ENCODE results near the gene ST8SIA6. TPM values are rescaled to one million over a fixed set of nuclear protein-coding genes. Genes with fewer than 3 reads are reported as not detected.

Gene ST8SIA6
- total RNA-seq, 1 donor from 2014 or later = 1.7 TPM

GRCh38 chr10:17278607-17279240, 175.7 kb downstream of the ST8SIA6 start:
- H3K4me3 Mint-ChIP-seq (ENCODE audit: unreplicated experiment) = no peak overlapping the region
- peaks cover 5% of the 10 kb centered on the region for H3K27me3 Mint-ChIP-seq (ENCODE audit: unreplicated experiment)
- no peak for DNase-seq (ENCODE audit: low spot score)
- no peak for TF ChIP-seq CTCF (IDR thresholded peaks at IDR 0.05; ENCODE audit: unreplicated experiment)
- H3K9me3 Mint-ChIP-seq (ENCODE audit: unreplicated experiment) = peaks cover 19% of the 10 kb centered on the region
- peaks cover 6% of the 10 kb centered on the region for H3K36me3 Mint-ChIP-seq (ENCODE audit: low read depth, unreplicated experiment)
- no peak overlapping the region for H3K27ac Mint-ChIP-seq (ENCODE audit: unreplicated experiment)
- H3K4me1 Mint-ChIP-seq (ENCODE audit: unreplicated experiment) = no peaks in the 10 kb centered on the region

GRCh38 chr10:17276756-17277424, 177.5 kb downstream of the ST8SIA6 start:
- DNase-seq (ENCODE audit: low spot score) = no peak

GRCh38 chr10:17273403-17273802, 181.0 kb downstream of the ST8SIA6 start:
- DNase-seq (ENCODE audit: low spot score) = no peak

More at GRCh38 chr10:17276756-17277424, 177.5 kb downstream of the ST8SIA6 start:
- TF ChIP-seq CTCF (IDR thresholded peaks at IDR 0.05; ENCODE audit: unreplicated experiment) = no peak
- no peak overlapping the region for H3K27ac Mint-ChIP-seq (ENCODE audit: unreplicated experiment)
- H3K27me3 Mint-ChIP-seq (ENCODE audit: unreplicated experiment) = peaks cover 5% of the 10 kb centered on the region
- H3K9me3 Mint-ChIP-seq (ENCODE audit: unreplicated experiment) = peaks cover 9% of the 10 kb centered on the region
- H3K4me1 Mint-ChIP-seq (ENCODE audit: unreplicated experiment) = no peaks in the 10 kb centered on the region
- H3K4me3 Mint-ChIP-seq (ENCODE audit: unreplicated experiment) = no peak overlapping the region
- peaks cover 4% of the 10 kb centered on the region for H3K36me3 Mint-ChIP-seq (ENCODE audit: low read depth, unreplicated experiment)

GRCh38 chr10:17272648-17273047, 181.7 kb downstream of the ST8SIA6 start:
- Mint-ChIP-seq H3K36me3 (ENCODE audit: low read depth, unreplicated experiment) (no peaks in the 10 kb centered on the region), H3K27ac (ENCODE audit: unreplicated experiment) (no peak overlapping the region), H3K9me3 (ENCODE audit: unreplicated experiment) (no peaks in the 10 kb centered on the region), H3K4me1 (ENCODE audit: unreplicated experiment) (no peaks in the 10 kb centered on the region), H3K4me3 (ENCODE audit: unreplicated experiment) (no peak overlapping the region), H3K27me3 (ENCODE audit: unreplicated experiment) (peaks cover 2% of the 10 kb centered on the region)
- no peak for DNase-seq (ENCODE audit: low spot score)
- TF ChIP-seq CTCF (IDR thresholded peaks at IDR 0.05; ENCODE audit: unreplicated experiment) = no peak

More at GRCh38 chr10:17273403-17273802, 181.0 kb downstream of the ST8SIA6 start:
- Mint-ChIP-seq H3K9me3 (ENCODE audit: unreplicated experiment) (no peaks in the 10 kb centered on the region), H3K4me1 (ENCODE audit: unreplicated experiment) (no peaks in the 10 kb centered on the region), H3K4me3 (ENCODE audit: unreplicated experiment) (no peak overlapping the region), H3K27me3 (ENCODE audit: unreplicated experiment) (peaks cover 2% of the 10 kb centered on the region), H3K27ac (ENCODE audit: unreplicated experiment) (no peak overlapping the region), H3K36me3 (ENCODE audit: low read depth, unreplicated experiment) (no peaks in the 10 kb centered on the region)
- no peak for TF ChIP-seq CTCF (IDR thresholded peaks at IDR 0.05; ENCODE audit: unreplicated experiment)

Other genes starting within 250 kb of the ST8SIA6 start
- 6,235 TPM for gene VIM, start 226.4 kb downstream of the ST8SIA6 start, total RNA-seq (ENCODE audit: unreplicated experiment)
- 17.9 TPM for gene HACD1, start 162.8 kb upstream of the ST8SIA6 start, total RNA-seq (ENCODE audit: unreplicated experiment)
- 22.0 TPM for gene STAM, start 189.6 kb upstream of the ST8SIA6 start, total RNA-seq (ENCODE audit: unreplicated experiment)

Measured in endothelial cell (in vitro differentiated cells).